ENCODE measurements around the gene PAPLN. TPM values are rescaled to one million over a fixed set of nuclear protein-coding genes. Genes with fewer than 3 reads are reported as not detected.

Gene PAPLN
- total and polyA plus RNA-seq, 2 of the 8 experiments (the other 6 are each of a cell fraction or from before 2014, with no cell fraction given) = 14.8 to 25.6 TPM

DNA sequence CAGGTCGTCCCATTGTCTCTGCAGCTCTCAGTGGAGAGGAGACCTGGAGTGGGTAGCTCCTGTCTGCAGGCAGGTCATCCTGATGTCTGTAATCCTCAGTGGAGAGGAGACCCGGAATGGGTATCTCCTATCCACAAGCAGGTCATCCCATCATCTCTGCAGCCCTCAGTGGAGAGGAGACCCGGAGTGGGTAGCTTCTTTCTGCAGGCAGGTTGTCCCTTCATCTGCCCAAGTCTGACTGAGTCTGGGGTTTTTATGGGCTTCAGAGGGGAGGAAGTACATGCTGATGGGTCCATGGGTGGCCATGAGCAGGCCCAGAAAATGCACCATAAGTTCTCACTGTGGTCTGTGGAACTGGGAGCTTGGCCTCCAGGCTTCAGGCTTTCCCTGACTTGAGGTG, 28.9 kb upstream of the PAPLN start:
- Histone ChIP-seq H3K27me3 (replicated peaks in 1 of 4; ENCODE audit: control insufficient read depth in 3 of 4, extremely low read depth in 1 of 4, insufficient read depth in 3 of 4, low read length in 3 of 4) (no peaks in the 10 kb centered on the region), H3K79me1 (ENCODE audit: low read depth, low read length) (no peaks in the 10 kb centered on the region), H2BK15ac (ENCODE audit: low read length) (no peak overlapping the region), H3K23ac (ENCODE audit: insufficient read length) (no peak overlapping the region), H4K5ac (ENCODE audit: insufficient read length, low read depth, low read length) (no peak overlapping the region), H2AK5ac (ENCODE audit: low read depth, low read length) (no peak overlapping the region), H4K8ac (ENCODE audit: extremely low read depth, insufficient read depth, low read length) (no peak overlapping the region), H4K91ac (replicated peaks; ENCODE audit: insufficient read length, low read length) (no peak overlapping the region), H3K9me3 (ENCODE audit: insufficient read depth in 2 of 2, low read depth in 1 of 2, low read length in 1 of 2) (no peaks in the 10 kb centered on the region; a peak in 1 of 4 replicates), H3K4ac (replicated peaks; ENCODE audit: insufficient read length, low read depth, low read length) (no peak overlapping the region), H3K14ac (ENCODE audit: insufficient read length) (no peak overlapping the region), H4K20me1 (replicated peaks in 1 of 2; ENCODE audit: control insufficient read depth in 1 of 2, insufficient read depth in 2 of 2, low read length in 2 of 2) (no peaks in the 10 kb centered on the region), H2BK20ac (ENCODE audit: low read length) (no peak overlapping the region), H3K56ac (replicated peaks; ENCODE audit: insufficient read length, low read depth, low read length) (no peak overlapping the region), H2BK120ac (replicated peaks; ENCODE audit: low read depth, low read length) (no peak overlapping the region), H3K4me1 (replicated peaks in 1 of 4; ENCODE audit: control insufficient read depth in 3 of 4, insufficient read depth in 4 of 4, low read length in 3 of 4) (no peaks in the 10 kb centered on the region), H3K27ac (ENCODE audit: low read depth, low read length) (no peak overlapping the region), H3K9ac (replicated peaks in 1 of 4; ENCODE audit: extremely low read depth in 1 of 4, low read depth in 3 of 4, low read length in 3 of 4) (no peak overlapping the region), H2BK5ac (ENCODE audit: low read depth, low read length) (no peak overlapping the region), H2BK12ac (ENCODE audit: low read depth, low read length) (no peak overlapping the region), H3K79me2 (ENCODE audit: control insufficient read depth in 1 of 2, insufficient read depth in 2 of 2, low read length in 2 of 2) (no peaks in the 10 kb centered on the region), H2AFZ (ENCODE audit: low read length) (no peak overlapping the region), H3K4me2 (ENCODE audit: insufficient read depth in 1 of 2, low read depth in 2 of 2, low read length in 2 of 2) (no peak overlapping the region), H3K4me3 (ENCODE audit: extremely low read depth in 1 of 4, insufficient read depth in 2 of 4, low read depth in 3 of 4, low read length in 4 of 4) (no peak overlapping the region), H3K36me3 (ENCODE audit: control insufficient read depth in 2 of 4, insufficient read depth in 4 of 4, low read length in 3 of 4) (peaks cover 5 to 43% (median 17%) of the 10 kb centered on the region in 4 experiments; a peak in 7 of 8 replicates), H3K18ac (ENCODE audit: extremely low read depth, low read length) (no peak overlapping the region), H3K23me2 (ENCODE audit: low read depth, low read length) (no peaks in the 10 kb centered on the region)
- POLR2A ChIA-PET (ENCODE audit: partially characterized antibody) = interaction anchor here (0.7 kb wide), 1 partner anchor 12 kb away, joined by 3 read pairs; no protein-coding TSS in a partner anchor
- DNase-seq (ENCODE audit: low read depth in 1 of 2, low spot score in 2 of 2) (no peak), FAIRE-seq (no peak)
- CTCF ChIA-PET (ENCODE audit: partially characterized antibody) = interaction anchor here (0.9 to 2.7 kb wide), 6 partner anchors 10 to 264 kb away, joined by 3 to 10 read pairs (median 3); no protein-coding TSS in a partner anchor
- no peak for TF ChIP-seq ASH2L (IDR thresholded peaks at IDR 0.05; ENCODE audit: low read length)
- TF ChIP-seq EGR1 (IDR thresholded peaks at IDR 0.05; ENCODE audit: borderline replicate concordance, low read depth, low read length) = no peak
- no peak for TF ChIP-seq CHD2 (IDR thresholded peaks at IDR 0.05; ENCODE audit: low read length)
- TF ChIP-seq CTBP2 (IDR thresholded peaks at IDR 0.05; ENCODE audit: borderline replicate concordance, insufficient read depth, insufficient read length, low read length) = no peak
- TF ChIP-seq HDAC2 (IDR thresholded peaks at IDR 0.05; ENCODE audit: borderline replicate concordance in 1 of 2, low read depth in 2 of 2, low read length in 2 of 2) = no peak
- no peak for TF ChIP-seq SIN3A (conservative IDR thresholded peaks at IDR 0.05 in 1 of 2, IDR thresholded peaks at IDR 0.05 in 1 of 2; ENCODE audit: low read depth in 1 of 2, low read length in 2 of 2)
- TF ChIP-seq, protein P1, sequence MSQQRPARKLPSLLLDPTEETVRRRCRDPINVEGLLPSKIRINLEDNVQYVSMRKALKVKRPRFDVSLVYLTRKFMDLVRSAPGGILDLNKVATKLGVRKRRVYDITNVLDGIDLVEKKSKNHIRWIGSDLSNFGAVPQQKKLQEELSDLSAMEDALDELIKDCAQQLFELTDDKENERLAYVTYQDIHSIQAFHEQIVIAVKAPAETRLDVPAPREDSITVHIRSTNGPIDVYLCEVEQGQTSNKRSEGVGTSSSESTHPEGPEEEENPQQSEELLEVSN (IDR thresholded peaks at IDR 0.05) = no peak
- no peak for TF ChIP-seq POLR2AphosphoS5 (IDR thresholded peaks at IDR 0.05; ENCODE audit: low read depth, low read length)
- no peak for TF ChIP-seq KDM5A (IDR thresholded peaks at IDR 0.05; ENCODE audit: low read length)
- no peak for TF ChIP-seq EP300 (IDR thresholded peaks at IDR 0.05; ENCODE audit: borderline replicate concordance in 1 of 2, low read depth in 2 of 2, low read length in 2 of 2)
- WGBS, 2 experiments (ENCODE audit: extremely low coverage in 1 of 2, insufficient coverage in 1 of 2, insufficient read length in 1 of 2, insufficient replicate concordance in 2 of 2, low coverage in 1 of 2, low lambda C conversion rate in 2 of 2, missing lambda C conversion rate in 1 of 2) = 97% methylated on average over 3 of the region's 3 CpGs; no CpG with 5 or more reads in 1 of the 2 experiments

Data from H1 (cell line).